Measurements from ENCODE around the gene FNBP1.

Gene FNBP1

GRCh38 chr9:129968690-129969485 lies 74.1 kb downstream of the FNBP1 start:
- peak; percentile 91 for ATAC-seq
- no peak for TF ChIP-seq ZNF8 (CRISPR knock-in tag; IDR thresholded peaks at IDR 0.05)
- TF ChIP-seq ZC3H10 (CRISPR knock-in tag; IDR thresholded peaks at IDR 0.05) = peak; percentile 70; the same call in 1 of the 2 replicates
- 0 out of 2 replicates have a peak, but pooled peaks have one; percentile 62 for TF ChIP-seq PATZ1 (CRISPR knock-in tag; IDR thresholded peaks at IDR 0.05; ENCODE audit: borderline replicate concordance)
- TF ChIP-seq CSDC2 (CRISPR knock-in tag; IDR thresholded peaks at IDR 0.05) = peak; percentile 53; the same call in 1 of the 2 replicates
- peak; percentile 55; the same call in 1 of the 2 replicates for TF ChIP-seq CREB5 (CRISPR knock-in tag; IDR thresholded peaks at IDR 0.05; ENCODE audit: low read depth)
- TF ChIP-seq ZFP3 (CRISPR knock-in tag; IDR thresholded peaks at IDR 0.05) = 0 out of 2 replicates have a peak, but pooled peaks have one; percentile 58
- TF ChIP-seq SNAI2 (CRISPR knock-in tag; IDR thresholded peaks at IDR 0.05) = peak; percentile 81; the same call in 1 of the 2 replicates
- TF ChIP-seq TOX (CRISPR knock-in tag; IDR thresholded peaks at IDR 0.05; ENCODE audit: borderline replicate concordance) = no peak; the same call in 1 of the 2 replicates
- no peak for TF ChIP-seq ZNF70 (CRISPR knock-in tag; IDR thresholded peaks at IDR 0.05)
- 0 out of 2 replicates have a peak, but pooled peaks have one; percentile 21 for TF ChIP-seq POU6F1 (CRISPR knock-in tag; IDR thresholded peaks at IDR 0.05; ENCODE audit: borderline replicate concordance, low read depth)
- no peak for TF ChIP-seq OSR1 (CRISPR knock-in tag; IDR thresholded peaks at IDR 0.05)
- TF ChIP-seq ARNTL (CRISPR knock-in tag; IDR thresholded peaks at IDR 0.05; ENCODE audit: borderline replicate concordance, low read depth) = no peak
- TF ChIP-seq GLIS3 (CRISPR knock-in tag; IDR thresholded peaks at IDR 0.05) = no peak
- TF ChIP-seq ZNF565 (CRISPR knock-in tag; conservative IDR thresholded peaks at IDR 0.05; ENCODE audit: low read depth) = no peak
- peak; percentile 92 for TF ChIP-seq ISL1 (CRISPR knock-in tag; IDR thresholded peaks at IDR 0.05)
- no peak for TF ChIP-seq PPARA (CRISPR knock-in tag; IDR thresholded peaks at IDR 0.05; ENCODE audit: borderline replicate concordance)
- TF ChIP-seq ZFP30 (CRISPR knock-in tag; IDR thresholded peaks at IDR 0.05) = no peak

- TF ChIP-seq ZC3H10 (CRISPR knock-in tag; IDR thresholded peaks at IDR 0.05) (no peak), OSR1 (CRISPR knock-in tag; IDR thresholded peaks at IDR 0.05) (no peak), PATZ1 (CRISPR knock-in tag; IDR thresholded peaks at IDR 0.05; ENCODE audit: borderline replicate concordance) (no peak), ZNF70 (CRISPR knock-in tag; IDR thresholded peaks at IDR 0.05) (no peak), GLIS3 (CRISPR knock-in tag; IDR thresholded peaks at IDR 0.05) (no peak), ARNTL (CRISPR knock-in tag; IDR thresholded peaks at IDR 0.05; ENCODE audit: borderline replicate concordance, low read depth) (no peak), TCF4 (CRISPR knock-in tag; IDR thresholded peaks at IDR 0.05; ENCODE audit: borderline replicate concordance) (no peak), TOX (CRISPR knock-in tag; IDR thresholded peaks at IDR 0.05; ENCODE audit: borderline replicate concordance) (no peak), ZNF8 (CRISPR knock-in tag; IDR thresholded peaks at IDR 0.05) (no peak), CREB5 (CRISPR knock-in tag; IDR thresholded peaks at IDR 0.05; ENCODE audit: low read depth) (no peak), ZNF565 (CRISPR knock-in tag; conservative IDR thresholded peaks at IDR 0.05; ENCODE audit: low read depth) (no peak), POU6F1 (CRISPR knock-in tag; IDR thresholded peaks at IDR 0.05; ENCODE audit: borderline replicate concordance, low read depth) (no peak), PPARA (CRISPR knock-in tag; IDR thresholded peaks at IDR 0.05; ENCODE audit: borderline replicate concordance) (no peak)
- ATAC-seq = no peak
Measured at GRCh38 chr9:129964901-129965734, 77.9 kb downstream of the FNBP1 start.

Measured in SK-N-SH treated with all-trans-retinoic acid at 6 μM for 48 hours (cell line).